OCI-LY1 (cell line): Measurements from ENCODE around the gene SMYD4.

Source experiments
- CTCF ChIP-seq: fragments of 200-600 bp; sonication (generic), shearing (Covaris generic); IDR thresholded peaks from 2 replicates; pipeline ENCODE4 v1.5.1; 2017; ENCODE audit warnings: mild to moderate bottlenecking, antibody characterized with exemption, low read length, moderate library complexity, mixed read lengths
- EZH2 ChIP-seq: fragments of 200-600 bp; sonication (generic), shearing (Covaris generic); IDR thresholded peaks from 2 replicates; pipeline ENCODE4 v1.8.0; 2017; ENCODE audit warnings: borderline replicate concordance, mixed run types, mild to moderate bottlenecking, antibody characterized with exemption, low read length, moderate library complexity, mixed read lengths

DNA sequence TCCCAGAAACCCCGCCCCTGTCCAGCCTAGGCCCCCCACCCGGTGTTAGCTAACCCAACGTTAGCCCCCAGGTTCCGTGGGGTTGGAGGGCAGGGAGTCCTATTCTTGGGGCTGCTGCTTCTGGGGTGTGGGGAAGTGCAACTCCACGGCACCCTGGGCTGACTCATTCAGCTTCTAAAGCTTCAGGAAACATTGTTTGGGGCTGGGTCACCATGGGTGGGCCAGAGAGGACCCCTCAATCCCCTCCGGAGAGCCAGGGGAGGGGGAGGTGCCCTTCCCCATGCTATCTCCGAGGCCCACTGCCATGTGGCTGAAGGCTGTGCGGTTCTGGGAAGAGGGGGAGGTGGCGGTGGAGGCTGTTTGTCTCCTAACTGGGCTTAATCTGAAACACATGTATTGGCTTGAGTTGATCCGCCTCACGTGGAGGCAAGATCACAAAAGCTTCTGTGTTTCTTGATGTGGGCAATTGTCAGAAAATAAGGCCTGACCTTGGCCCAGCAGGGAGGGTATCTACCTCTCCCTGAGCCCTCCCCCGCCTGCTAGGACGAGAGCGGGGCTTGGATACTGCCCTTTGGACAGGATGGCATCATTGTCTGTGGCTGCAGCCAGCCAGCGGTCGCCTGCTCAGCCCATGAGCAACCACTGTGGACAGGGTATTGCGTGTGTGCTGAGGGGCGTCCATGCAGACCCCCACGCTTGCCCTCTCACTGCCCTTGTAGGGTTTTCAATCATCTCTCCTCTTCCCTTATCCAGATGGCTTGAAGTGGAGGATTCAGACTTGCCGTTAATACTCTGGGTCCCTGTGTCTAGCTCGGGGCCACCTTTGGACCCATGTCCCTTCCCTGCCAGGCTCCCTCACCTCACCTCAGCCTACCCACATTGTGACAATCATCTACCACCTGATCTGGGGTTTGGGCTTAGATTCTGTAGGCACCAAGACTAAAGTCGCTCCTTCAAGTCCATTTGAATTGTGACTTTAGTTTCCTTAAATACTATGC, 66.5 kb downstream of the SMYD4 start:
- TF ChIP-seq CTCF: no peak
- no peak for TF ChIP-seq EZH2
